CD4-positive, alpha-beta T cell treated with Interleukin-15 for 1 hour (primary cell): ENCODE data around the gene ZFP36.

Experiments used
- DNase-seq: peaks from one replicate; pipeline ENCODE4 v3.0.0-alpha.2; 2020

Gene ZFP36

DNA sequence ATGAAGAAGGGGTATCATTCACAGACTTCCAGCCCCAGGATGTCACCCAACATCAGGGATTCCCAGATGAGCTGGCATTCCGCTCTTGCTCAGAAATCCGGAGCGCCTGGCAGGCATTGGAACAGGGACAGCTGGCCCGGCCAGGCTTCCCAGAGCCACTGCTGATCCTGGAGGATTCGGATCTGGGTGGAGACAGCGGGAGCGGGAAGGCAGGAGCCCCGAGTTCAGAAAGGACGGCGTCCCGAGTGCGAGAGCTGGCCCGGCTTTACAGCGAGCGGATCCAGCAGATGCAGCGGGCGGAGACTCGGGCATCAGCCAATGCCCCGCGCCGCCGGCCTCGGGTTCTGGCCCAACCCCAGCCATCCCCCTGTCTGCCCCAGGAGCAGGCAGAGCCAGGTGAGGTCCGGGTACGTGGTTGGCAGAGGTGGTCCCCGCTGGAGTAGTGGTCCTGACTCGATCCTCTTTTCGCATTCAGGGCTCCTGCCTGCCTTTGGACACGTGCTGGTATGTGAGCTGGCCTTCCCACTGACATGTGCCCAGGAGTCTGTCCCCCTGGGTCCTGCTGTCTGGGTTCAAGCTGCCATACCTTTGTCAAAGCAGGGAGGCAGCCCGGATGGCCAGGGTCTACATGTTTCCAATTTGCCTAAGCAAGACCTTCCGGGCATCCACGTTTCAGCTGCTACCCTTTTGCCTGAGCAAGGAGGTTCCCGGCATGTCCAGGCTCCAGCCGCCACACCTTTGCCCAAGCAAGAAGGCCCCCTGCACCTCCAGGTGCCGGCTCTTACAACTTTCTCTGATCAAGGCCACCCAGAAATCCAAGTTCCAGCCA is 16.8 kb downstream of the ZFP36 start:
- no peak for DNase-seq

DNA sequence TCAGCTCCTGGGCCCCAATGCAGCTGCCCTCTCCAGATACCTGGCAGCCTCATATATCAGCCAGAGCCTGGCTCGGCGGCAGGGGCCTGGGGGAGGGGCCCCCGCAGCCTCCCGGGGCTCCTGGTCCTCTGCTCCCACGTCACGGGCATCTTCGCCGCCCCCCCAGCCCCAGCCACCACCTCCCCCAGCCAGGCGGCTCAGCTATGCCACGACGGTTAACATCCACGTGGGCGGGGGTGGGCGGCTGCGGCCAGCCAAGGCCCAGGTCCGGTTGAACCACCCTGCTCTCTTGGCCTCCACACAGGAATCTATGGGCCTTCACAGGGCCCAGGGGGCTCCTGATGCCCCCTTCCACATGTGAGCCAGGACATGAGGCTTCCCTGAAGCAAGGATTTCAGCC is 18.3 kb downstream of the ZFP36 start:
- no peak for DNase-seq

DNA sequence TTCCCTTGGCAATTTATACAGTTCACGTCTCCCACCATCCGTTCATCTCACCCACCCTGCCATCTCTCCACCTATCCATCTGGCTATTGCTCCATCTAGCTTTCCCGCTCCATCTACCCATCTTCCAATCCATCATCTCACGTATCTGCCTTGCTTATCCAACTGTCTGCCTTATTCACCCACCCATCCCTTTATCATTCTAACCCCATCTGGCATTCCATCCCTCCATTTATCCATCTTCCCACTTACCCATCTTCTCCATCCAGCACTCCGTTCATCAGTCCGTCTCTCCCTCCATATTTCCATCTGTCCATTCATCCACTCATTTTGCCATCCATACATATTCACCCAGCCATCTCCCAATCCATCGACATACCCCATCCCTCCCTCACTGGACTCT is 19.1 kb downstream of the ZFP36 start:
- no peak for DNase-seq

DNA sequence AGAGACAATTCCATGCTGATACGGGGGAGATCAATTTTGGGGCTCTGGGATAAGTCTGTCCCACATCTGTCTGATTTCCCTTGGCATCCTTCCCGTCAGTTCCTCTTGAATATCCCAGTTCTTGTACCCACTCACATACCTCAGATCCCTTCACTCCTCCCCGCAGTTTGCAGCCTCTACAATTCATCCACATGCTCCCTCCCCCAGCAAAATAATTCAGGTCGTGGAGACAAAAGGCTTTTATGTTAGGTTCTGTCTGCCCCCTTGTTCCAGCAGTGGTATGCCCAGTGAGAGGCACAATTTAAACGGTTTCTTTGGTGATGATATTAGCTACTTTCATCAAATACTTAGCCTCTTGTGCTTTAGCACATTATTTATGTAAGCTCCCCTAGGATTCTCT is 19.5 kb downstream of the ZFP36 start:
- DNase-seq: no peak

DNA sequence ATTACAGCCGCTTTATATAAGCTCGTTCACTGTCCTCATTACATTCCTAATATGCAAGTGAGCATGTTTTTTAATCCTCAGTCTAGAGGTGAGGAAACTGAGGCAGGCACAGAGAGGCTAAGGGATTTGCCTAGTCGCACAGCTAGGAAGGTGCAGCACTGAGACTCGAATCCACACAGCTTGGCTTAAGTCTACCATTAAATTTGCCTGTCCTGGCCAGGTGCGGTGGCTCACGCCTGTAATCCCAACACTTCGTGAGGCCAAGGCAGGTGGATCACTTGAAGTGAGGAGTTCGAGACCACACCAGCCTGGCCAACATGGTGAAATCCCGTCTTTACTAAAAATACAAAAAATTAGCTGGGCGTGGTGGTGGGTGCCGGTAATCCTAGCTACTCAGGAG is 21.1 kb downstream of the ZFP36 start:
- DNase-seq: no peak

DNA sequence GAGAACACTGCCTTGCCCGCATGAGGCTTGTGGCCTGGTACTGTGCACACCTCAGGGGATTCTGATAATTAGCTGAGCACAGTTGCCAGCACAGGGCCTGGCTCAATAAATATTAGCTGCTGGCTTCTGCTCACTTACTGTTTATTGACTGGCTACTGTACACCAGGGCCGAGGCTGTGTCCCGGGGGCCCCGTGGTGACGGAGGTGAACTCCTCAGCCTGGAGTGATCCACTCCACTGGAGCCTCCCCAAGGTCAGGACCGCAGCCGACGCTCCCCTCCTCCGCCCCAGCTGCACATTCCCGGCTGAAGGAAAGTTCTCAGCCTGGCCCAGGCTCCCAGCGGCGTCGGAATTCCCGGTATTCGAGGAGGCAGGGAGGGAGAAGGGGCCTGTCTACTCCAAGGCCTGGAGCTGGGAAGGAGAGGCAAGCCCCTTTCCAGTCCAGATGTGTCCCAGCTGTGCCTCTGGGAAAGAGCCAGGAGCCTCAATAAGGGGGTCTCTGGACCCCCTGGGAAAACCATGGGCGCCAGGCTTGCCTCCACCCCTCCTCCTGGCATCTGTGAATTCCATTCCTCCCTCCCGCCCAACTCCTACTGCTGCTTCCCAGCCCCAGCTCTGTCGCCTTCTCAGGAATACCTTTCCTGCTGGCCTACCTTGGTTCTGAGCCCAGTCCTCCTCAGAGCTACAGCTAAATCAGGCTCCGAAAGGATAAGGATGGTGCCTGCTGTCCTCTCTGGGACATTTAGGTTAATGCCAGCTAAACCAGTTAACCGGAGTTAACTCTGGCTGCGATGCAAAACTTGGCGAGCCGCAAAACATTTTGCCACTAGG is 21.9 kb downstream of the ZFP36 start:
- no peak for DNase-seq

DNA sequence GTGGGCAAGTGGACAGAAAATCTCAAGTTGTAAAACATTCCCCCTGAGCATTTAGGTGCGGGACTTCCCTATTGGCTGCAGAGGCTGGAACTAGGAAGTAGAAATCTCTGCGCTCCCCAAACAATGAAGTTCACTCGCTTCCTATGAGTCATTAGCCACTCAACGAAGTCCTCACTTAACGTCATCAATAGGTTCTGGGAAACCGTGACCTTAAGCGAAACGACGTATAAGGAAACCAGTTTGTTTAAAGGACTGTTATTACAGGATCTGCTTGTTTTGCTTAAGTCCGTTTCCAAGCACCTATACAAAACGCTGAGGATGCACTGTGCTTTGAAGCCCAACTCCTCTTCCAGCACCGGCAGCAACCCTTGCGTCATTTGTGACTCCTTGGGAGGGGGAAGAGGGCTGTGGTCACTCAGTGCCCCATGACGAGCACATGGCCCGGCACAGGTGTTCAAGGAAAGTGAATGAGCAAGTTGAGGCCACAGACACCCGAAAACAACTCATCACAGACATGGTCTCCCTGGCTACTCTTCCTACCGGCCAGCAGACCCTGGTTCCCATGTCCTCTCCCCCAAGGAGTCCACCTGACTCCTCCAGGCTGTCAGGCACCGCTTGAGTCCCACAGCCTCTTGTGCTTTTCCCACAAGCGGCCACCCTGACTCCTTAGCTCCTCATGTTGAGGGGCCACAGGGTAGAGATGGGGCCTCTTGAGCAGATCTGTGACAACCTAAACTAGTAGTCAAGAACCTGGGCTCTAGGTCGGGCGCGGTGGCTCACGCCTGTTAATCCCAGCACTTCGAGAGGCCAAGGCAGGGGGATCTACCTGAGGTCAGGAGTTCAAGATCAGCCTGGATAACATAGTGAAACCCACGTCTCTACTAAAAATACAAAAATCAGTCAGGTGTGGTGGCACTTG is 24.3 kb downstream of the ZFP36 start:
- DNase-seq: peak; percentile 89

DNA sequence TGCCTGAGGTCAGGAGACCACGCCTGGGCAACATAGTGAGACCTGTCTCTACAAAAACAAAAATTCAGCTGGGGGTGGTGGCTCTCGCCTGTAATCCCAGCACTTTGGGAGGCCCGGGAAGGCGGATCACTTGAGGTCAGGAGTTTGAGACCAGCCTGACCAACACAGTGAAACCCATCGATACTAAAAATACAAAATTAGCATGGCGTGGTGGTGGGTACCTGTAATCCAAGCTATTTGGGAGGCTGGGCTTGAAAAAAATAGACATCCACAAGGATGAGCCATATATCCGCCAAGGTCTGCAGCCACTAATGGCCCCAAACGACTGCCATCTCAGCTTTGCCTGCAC is 26.0 kb downstream of the ZFP36 start:
- no peak for DNase-seq

DNA sequence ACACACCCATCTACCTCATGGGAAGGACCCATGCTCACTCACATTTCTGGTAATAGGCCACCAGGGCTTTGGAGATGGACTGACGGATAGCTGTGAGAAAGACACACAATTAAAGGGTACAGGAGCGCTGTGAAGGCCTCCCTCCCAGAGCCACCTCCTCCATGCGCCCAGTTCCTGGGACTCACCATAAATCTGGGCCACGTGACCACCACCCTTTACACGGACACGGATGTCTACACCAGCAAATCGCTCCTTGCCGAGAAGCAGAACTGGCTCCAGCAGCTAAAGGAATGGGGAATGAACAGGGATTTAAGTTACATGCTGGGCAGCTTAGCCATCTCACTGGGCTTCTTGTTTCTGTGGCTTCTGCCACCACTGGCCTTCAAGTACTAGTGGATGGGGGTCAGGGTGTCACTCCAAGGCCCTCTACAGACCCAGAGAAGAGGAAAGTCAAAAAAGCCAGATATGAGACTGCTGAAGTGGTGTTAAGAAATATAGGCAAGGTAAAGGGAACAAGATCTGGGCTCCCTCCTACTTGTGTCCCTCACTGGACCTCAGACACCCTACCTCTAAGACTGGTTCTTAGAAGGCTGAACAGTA is 26.9 kb downstream of the ZFP36 start:
- no peak for DNase-seq

DNA sequence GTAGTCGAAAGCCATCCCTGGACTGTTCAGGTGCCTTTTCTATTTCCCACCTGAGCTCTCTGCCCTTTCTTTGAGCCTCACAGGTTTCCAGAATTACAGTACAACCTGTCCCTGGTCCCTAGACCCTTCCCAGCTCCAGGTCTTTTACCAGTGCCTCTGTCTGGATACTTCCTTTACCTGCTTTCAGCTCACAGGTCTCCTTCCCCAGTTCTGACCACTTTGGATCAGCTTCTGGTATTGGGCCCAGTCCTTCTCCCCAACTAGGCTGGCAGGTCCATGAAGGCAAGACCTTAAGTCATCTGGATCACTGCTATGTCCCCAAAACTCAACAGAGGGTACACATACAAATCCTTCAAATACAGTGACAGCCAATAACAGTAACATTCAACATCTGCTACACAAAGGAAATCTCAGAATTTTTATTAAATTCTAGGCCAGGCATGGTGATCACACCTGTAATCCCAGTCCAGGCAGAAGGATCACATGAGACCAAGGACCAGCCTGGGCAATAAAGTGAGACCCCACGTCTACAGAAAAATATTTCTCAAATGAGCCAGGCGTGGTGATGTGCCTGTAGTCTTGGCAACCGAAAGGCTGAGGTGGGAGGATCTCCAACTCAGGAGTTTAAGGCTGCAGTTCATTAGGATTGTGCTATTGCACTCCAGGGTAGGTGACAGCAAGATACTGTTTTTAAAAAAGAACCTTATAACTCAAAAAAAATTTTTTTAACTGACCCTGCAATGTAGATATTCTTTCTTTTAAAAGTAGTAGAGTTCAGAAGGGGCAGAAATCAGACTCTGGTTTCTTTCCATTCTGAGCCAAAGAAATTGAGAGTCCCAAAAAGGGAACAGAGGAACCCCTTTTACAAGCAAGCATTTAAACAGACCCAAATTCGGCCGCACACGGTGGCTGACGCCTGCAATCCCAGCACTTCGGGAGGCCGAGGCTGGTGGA is 27.8 kb downstream of the ZFP36 start:
- DNase-seq: no peak

DNA sequence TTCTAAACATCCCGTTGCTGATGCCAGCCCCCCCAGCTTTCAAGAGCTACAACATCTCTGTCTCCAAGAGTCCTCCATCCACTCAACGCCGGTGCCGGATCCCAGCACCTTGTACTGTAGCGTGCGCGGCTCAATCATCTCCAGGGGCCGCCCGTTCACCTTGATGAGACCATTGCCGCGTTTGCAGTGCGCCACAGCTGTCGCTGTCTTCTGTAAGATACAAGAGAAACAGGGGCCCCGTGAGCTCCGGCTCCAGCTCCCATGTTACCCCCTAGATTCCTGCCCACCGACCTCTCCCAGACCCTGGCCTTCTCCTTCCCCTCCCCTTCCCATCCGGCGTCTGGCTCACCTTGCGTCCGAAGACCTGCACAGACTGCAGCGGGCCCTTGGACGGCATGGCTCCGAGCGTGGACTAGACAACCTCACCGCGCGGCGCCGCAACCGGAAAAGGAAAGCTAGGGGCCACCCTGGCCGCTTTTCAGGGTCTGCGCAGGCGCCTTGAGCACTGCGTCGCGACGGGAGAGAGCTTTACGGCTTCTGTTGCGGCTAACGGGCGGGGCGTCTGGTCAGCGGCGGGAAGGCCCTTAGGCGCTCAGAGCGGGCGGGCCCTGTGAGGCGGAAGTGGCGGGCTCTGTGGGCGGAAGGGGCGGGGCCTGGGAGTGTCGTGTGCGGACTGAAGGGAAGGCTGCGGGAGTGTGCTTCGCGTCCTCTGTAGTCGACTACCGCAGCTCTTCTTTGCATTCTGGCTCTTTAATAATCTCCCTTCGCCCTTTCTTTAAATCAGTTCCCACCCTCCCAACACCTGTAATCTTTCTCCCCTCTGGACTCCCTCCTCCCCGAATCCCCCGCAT is 29.1 kb downstream of the ZFP36 start, which contains the start of gene RPS16:
Gene RPS16 (minus strand): TSS at position 451 of the 851 bp plus-strand sequence. CDS start 54 bp downstream, at position 397.
- DNase-seq: peak; percentile 99

DNA sequence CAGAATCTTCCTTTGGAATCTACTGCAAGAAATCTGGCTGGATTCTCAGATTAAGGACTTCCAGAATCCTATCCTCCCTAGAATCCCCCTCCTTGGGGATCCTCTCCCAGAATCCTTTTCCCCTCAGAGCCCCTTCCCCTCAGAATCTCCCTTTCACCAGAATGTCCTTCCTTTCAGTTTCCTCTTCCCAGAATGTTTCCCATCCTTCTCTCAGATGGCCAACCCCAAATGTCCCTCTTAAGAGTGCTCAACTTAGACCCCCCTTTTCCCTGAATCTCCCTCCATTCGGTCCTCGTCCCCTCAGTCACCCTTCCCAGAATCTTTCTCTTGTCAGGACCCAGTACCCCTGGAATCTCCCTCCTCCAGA is 29.7 kb downstream of the ZFP36 start:
- no peak for DNase-seq

DNA sequence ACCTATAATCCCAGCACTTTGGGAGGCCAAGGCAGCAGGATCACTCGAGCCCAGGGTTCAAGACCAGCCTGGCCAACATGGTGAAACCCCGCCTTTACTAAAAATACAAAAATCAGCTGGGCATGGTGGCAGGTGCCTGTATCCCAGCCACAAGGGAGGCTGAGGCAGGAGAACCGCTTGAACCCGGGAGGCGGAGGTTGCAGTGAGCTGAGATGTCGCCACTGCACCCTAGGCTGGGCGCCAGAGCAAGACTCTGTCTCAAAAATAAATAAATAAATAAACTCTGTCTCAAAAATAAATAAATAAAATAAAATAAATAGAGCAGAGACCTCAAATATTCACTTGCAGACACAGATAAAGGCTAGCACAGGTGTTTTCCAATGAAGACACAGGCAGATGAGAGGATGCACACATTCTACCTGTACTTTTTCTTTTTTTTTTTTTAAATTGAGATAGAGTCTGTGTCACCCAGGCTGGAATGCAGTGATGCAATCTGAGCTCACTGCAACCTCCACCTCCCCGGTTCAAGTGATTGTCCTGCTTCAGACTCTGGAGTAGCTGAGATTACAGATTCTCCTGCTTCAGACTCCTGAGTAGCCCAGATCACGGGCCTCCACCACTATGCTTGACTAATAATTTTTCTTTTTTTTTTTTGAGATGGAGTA is 31.8 kb downstream of the ZFP36 start:
- DNase-seq: no peak

DNA sequence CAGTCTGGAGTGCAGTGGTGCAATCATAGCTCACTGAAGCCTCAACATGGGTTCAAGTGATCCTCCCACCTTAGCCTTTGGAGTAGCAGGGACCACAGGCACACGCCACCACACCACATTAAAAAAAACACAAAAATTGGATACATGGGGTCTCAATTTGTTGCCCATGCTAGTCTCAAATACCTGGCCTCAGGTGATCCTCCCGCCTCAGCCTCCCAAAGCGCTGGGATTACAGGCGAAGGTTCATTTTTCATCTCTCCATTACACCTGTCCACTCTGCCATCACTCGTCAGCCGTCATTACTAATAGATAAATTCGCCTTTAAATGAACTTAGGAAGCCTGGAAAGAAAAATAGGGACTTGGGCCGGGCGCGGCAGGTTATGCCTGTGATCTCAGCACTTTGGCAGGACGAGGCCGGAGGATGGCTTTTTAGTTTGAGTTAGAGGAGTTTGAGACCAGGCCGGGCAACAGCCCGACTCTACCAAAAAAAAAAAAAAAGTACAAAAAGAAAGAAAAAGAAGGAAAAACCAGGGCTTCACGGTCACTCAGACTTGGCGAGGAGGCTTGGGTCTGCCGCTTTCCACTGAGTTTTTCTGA is 38.0 kb downstream of the ZFP36 start:
- DNase-seq: no peak

DNA sequence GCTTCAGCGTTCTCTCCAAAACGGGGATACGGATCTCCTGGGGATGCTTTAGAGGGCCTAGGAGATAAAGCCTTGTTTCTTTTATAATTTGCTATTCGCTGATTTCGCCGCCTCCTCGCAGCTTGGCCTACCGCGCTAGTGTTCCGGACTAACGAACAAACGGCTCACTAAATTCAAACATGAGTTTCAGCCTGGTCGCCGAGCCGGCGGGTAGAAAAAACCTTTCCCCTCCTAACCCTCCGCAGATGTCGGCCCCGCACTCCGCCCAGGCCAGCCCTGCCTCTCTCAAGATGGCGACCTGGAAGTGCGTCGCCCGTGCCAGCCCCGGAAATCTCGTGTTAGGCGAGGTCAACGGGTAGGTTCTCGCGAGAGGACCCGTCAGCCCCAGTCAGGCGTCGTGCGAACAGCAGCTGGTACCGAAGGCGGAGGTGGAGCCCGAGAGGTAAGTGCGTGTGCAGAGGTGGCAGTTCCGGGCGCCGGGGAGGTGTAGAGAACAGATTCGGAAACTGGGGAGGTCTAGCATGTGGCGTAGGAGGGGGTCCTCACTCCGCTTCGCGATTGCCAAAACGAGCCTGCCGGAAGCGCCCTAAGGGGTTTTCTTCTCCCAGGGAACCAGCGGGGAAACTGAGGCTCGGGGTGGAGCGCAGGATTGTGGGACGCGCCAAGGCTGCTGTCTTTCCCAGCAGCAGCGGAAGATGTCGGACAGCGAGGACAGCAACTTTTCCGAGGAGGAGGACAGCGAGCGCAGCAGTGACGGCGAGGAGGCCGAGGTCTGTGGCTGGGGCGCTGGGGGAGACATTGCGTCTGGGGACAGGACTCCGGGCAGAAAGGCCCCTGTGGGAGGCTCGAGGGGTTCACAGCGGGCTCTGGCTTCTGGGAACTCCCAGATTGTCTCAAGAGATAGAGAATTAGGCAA is 38.8 kb downstream of the ZFP36 start, which contains the start of gene SUPT5H:
Gene SUPT5H (plus strand): TSS at position 387 of the 916 bp plus-strand sequence. CDS start 309 bp downstream, at position 696.
- DNase-seq: peak; percentile 99

DNA sequence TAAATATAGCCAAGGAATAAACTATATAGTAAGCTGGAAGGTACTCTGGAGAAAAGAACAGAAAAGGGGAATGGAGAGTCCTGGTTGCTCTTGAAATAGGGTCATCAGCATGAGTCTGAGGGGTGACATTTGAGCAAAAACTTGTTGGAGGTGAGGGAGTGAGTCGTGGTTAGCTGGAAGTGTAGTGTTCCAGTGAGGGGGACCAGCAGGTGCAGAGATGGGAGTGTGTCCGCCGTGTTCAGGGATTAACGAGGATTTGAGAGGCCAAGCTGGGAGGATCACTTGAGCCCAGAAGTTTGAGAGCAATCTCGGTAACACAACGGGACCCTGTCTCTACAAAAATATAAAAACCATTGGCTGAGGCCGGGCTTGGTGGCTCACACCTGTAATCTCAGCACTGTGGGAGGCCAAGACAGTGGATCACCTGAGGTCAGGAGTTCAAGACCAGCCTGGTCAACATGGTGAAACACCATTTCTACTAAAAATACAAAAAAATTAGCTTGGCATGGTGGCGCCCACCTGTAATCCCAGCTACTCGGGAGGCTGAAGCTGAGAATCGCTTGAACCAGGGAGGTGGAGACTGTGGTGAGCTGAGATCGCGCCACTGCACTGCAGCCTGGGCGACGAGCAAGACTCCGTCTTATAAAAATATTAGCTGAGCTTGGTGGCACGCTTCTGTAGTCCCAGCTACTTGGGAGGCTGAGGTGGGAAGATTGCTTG is 39.9 kb downstream of the ZFP36 start:
- no peak for DNase-seq

DNA sequence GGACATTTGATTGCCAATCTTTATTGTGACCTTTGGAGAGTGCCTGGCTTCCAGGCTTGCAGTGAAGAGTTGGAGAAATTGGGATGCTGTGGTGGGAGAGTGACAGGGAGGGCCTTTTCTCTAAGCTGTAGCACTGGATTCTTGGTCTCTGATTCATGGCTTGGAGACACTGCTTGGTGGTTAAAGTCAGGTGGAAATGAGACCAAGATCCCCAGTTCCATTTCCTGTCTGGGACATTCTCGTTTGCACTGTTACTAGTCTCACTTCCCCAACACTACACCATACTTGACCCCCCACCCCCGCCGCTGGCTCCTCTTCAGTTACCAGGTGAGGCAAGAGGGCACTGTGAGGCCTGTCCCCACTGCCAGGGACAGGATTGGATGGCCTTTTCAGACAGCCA is 41.6 kb downstream of the ZFP36 start:
- no peak for DNase-seq
